ENCODE results near the gene HECTD1.
A peak's percentile ranks its signal among the peaks of the same experiment; 100 is the strongest.

Gene HECTD1

GRCh38 chr14:31180299-31181051 lies 27.1 kb downstream of the HECTD1 start:
- DNase-seq (ENCODE audit: insufficient read length, low spot score) (no peak), FAIRE-seq (peak; percentile 45)
- TF ChIP-seq POLR2A (IDR thresholded peaks at IDR 0.05; ENCODE audit: low read depth, low read length) (no peak), PAX5 (IDR thresholded peaks at IDR 0.05; ENCODE audit: insufficient read depth, low read length, severe bottlenecking) (no peak), POU2F2 (IDR thresholded peaks at IDR 0.05; ENCODE audit: low read depth, low read length) (no peak), TAF1 (IDR thresholded peaks at IDR 0.05; ENCODE audit: low read depth, low read length) (no peak), SPI1 (IDR thresholded peaks at IDR 0.05; ENCODE audit: low read depth, low read length) (no peak), POLR2AphosphoS5 (IDR thresholded peaks at IDR 0.05; ENCODE audit: low read depth, low read length) (no peak)

GRCh38 chr14:31174433-31174832 lies 33.2 kb downstream of the HECTD1 start:
- TF ChIP-seq POLR2AphosphoS5 (IDR thresholded peaks at IDR 0.05; ENCODE audit: low read depth, low read length) (no peak), PAX5 (IDR thresholded peaks at IDR 0.05; ENCODE audit: insufficient read depth, low read length, severe bottlenecking) (no peak), SPI1 (IDR thresholded peaks at IDR 0.05; ENCODE audit: low read depth, low read length) (no peak), POU2F2 (IDR thresholded peaks at IDR 0.05; ENCODE audit: low read depth, low read length) (no peak), TAF1 (IDR thresholded peaks at IDR 0.05; ENCODE audit: low read depth, low read length) (no peak), POLR2A (IDR thresholded peaks at IDR 0.05; ENCODE audit: low read depth, low read length) (no peak)
- FAIRE-seq: no peak

DNA sequence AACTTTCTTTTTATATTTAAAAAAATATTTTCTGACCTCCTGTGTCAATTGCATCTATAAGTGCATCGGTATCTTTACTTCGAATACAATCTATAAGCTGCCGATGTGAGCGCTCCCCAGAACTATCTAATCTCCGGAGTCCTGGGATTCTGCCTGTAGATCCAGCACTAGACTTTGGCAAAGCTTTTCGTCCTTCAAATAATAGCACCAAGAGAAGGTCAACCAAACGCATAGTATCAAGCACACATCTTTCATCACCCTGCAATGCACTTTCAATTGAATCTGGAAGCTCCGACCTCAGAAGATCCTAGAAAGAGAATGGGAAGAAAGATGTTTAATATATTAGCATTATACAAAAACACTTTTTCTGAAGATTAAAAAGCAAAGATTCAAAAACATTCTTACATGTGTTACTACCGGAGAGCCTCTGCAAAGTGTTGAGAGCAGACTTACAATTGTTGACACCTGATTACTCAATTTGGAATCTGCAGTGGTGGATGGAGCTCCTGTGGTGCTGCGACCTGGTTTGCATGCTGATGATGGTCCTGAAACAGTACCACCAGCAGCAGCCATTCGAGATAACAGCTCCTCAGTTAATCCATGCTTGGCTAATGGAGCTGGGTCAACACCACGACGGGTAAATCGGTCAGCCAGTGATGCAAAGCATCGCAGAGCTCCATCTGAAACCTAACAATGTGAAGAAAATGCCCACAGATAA lies 34.3 kb downstream of the HECTD1 start:
- TF ChIP-seq PAX5 (IDR thresholded peaks at IDR 0.05; ENCODE audit: insufficient read depth, low read length, severe bottlenecking): no peak
- TF ChIP-seq POU2F2 (IDR thresholded peaks at IDR 0.05; ENCODE audit: low read depth, low read length): no peak
- no peak for TF ChIP-seq POLR2A (IDR thresholded peaks at IDR 0.05; ENCODE audit: low read depth, low read length)
- no peak for TF ChIP-seq POLR2AphosphoS5 (IDR thresholded peaks at IDR 0.05; ENCODE audit: low read depth, low read length)
- no peak for TF ChIP-seq TAF1 (IDR thresholded peaks at IDR 0.05; ENCODE audit: low read depth, low read length)
- TF ChIP-seq SPI1 (IDR thresholded peaks at IDR 0.05; ENCODE audit: low read depth, low read length): no peak
- FAIRE-seq: no peak
- no peak for DNase-seq (ENCODE audit: insufficient read length, low spot score)

More at GRCh38 chr14:31174433-31174832, 33.2 kb downstream of the HECTD1 start:
- no peak for DNase-seq (ENCODE audit: insufficient read length, low spot score)

- FAIRE-seq: no peak
- TF ChIP-seq SPI1 (IDR thresholded peaks at IDR 0.05; ENCODE audit: low read depth, low read length) (no peak), TAF1 (IDR thresholded peaks at IDR 0.05; ENCODE audit: low read depth, low read length) (no peak), POU2F2 (IDR thresholded peaks at IDR 0.05; ENCODE audit: low read depth, low read length) (no peak), POLR2A (IDR thresholded peaks at IDR 0.05; ENCODE audit: low read depth, low read length) (no peak), POLR2AphosphoS5 (IDR thresholded peaks at IDR 0.05; ENCODE audit: low read depth, low read length) (no peak), PAX5 (IDR thresholded peaks at IDR 0.05; ENCODE audit: insufficient read depth, low read length, severe bottlenecking) (no peak)
- DNase-seq (ENCODE audit: insufficient read length, low spot score): no peak
These were observed 35.5 kb downstream of the HECTD1 start for GRCh38 chr14:31172084-31172483.

GRCh38 chr14:31170411-31170810 lies 37.2 kb downstream of the HECTD1 start:
- FAIRE-seq (no peak), DNase-seq (ENCODE audit: insufficient read length, low spot score) (no peak)
- TF ChIP-seq PAX5 (IDR thresholded peaks at IDR 0.05; ENCODE audit: insufficient read depth, low read length, severe bottlenecking) (no peak), TAF1 (IDR thresholded peaks at IDR 0.05; ENCODE audit: low read depth, low read length) (no peak), SPI1 (IDR thresholded peaks at IDR 0.05; ENCODE audit: low read depth, low read length) (no peak), POU2F2 (IDR thresholded peaks at IDR 0.05; ENCODE audit: low read depth, low read length) (no peak)

DNA sequence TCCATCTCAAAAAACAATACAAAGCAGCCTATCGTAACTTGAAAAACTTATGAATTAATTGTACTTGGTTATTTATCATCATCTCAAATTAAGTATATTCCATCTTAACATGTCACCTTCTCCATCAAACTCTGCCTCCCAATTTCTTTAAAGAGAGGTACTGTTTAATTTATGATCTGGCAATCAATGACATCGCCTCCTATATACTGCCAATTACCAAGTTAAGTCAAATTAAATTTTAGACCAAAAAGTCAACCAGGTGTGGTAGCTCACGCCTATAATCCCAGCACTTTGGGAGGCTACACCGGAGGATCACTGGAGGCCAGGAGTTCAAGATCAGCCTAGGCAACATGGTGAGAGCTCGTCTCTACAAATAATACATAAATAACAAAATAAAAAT lies 37.7 kb downstream of the HECTD1 start:
- DNase-seq (ENCODE audit: insufficient read length, low spot score): no peak
- no peak for FAIRE-seq
- TF ChIP-seq POLR2AphosphoS5 (IDR thresholded peaks at IDR 0.05; ENCODE audit: low read depth, low read length) (no peak), PAX5 (IDR thresholded peaks at IDR 0.05; ENCODE audit: insufficient read depth, low read length, severe bottlenecking) (no peak), POLR2A (IDR thresholded peaks at IDR 0.05; ENCODE audit: low read depth, low read length) (no peak), SPI1 (IDR thresholded peaks at IDR 0.05; ENCODE audit: low read depth, low read length) (no peak)

DNA sequence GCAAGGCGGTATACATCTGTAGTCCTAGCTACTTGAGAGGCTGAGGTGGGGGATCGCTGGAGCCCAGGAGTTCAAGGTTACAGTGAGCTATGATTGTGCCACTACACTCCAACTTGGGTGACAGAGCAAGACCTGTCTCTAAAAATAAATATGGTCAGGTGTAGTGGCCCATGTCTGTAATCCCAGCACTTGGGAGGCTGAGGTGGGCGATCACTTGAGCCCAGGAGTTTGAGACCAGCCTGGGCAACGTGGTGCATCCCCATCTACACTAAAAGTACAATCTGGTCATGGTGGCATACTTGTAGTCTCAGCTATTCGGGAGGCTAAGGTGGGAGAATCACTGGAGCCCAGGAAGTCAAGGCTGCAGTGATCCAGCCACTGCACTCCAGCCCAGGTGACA lies 40.6 kb downstream of the HECTD1 start:
- DNase-seq (ENCODE audit: insufficient read length, low spot score): no peak
- no peak for FAIRE-seq
- no peak for TF ChIP-seq POLR2A (IDR thresholded peaks at IDR 0.05; ENCODE audit: low read depth, low read length)
- no peak for TF ChIP-seq POLR2AphosphoS5 (IDR thresholded peaks at IDR 0.05; ENCODE audit: low read depth, low read length)
- no peak for TF ChIP-seq SPI1 (IDR thresholded peaks at IDR 0.05; ENCODE audit: low read depth, low read length)
- TF ChIP-seq POU2F2 (IDR thresholded peaks at IDR 0.05; ENCODE audit: low read depth, low read length): no peak
- no peak for TF ChIP-seq PAX5 (IDR thresholded peaks at IDR 0.05; ENCODE audit: insufficient read depth, low read length, severe bottlenecking)
- no peak for TF ChIP-seq TAF1 (IDR thresholded peaks at IDR 0.05; ENCODE audit: low read depth, low read length)

- TF ChIP-seq TAF1 (IDR thresholded peaks at IDR 0.05; ENCODE audit: low read depth, low read length) (no peak), POU2F2 (IDR thresholded peaks at IDR 0.05; ENCODE audit: low read depth, low read length) (no peak), POLR2A (IDR thresholded peaks at IDR 0.05; ENCODE audit: low read depth, low read length) (no peak), PAX5 (IDR thresholded peaks at IDR 0.05; ENCODE audit: insufficient read depth, low read length, severe bottlenecking) (no peak), POLR2AphosphoS5 (IDR thresholded peaks at IDR 0.05; ENCODE audit: low read depth, low read length) (no peak), SPI1 (IDR thresholded peaks at IDR 0.05; ENCODE audit: low read depth, low read length) (no peak)
- DNase-seq (ENCODE audit: insufficient read length, low spot score): no peak
- no peak for FAIRE-seq
These were observed 41.4 kb downstream of the HECTD1 start for GRCh38 chr14:31166271-31166561.

DNA sequence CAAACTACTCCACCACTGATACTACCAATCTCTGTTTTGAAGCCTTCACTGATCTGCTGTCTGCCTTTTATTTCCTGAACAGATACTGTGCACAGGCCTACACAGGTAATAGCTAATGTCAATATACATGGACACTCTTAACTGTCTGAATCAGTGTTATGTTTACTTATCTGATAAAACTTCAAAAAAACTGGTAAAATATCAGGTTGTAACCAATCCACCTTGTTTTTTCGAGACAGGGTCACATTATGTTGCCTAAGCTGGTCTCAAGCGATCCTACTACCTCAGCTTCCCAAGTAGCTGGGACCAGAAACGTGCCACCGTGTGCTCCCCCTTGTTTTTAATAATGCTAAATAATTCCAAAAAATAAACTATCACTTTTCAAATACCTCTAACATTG lies 43.5 kb downstream of the HECTD1 start:
- DNase-seq (ENCODE audit: insufficient read length, low spot score) (no peak), FAIRE-seq (no peak)
- TF ChIP-seq PAX5 (IDR thresholded peaks at IDR 0.05; ENCODE audit: insufficient read depth, low read length, severe bottlenecking) (no peak), POLR2AphosphoS5 (IDR thresholded peaks at IDR 0.05; ENCODE audit: low read depth, low read length) (no peak), POLR2A (IDR thresholded peaks at IDR 0.05; ENCODE audit: low read depth, low read length) (no peak), SPI1 (IDR thresholded peaks at IDR 0.05; ENCODE audit: low read depth, low read length) (no peak), TAF1 (IDR thresholded peaks at IDR 0.05; ENCODE audit: low read depth, low read length) (no peak), POU2F2 (IDR thresholded peaks at IDR 0.05; ENCODE audit: low read depth, low read length) (no peak)

Data from GM12891 (cell line).